Endothelial cell of umbilical vein (primary cell): ENCODE measurements around the gene UBAP2L. TPM values are rescaled to one million over a fixed set of nuclear protein-coding genes. Genes with fewer than 3 reads are reported as not detected.
A peak's percentile ranks its signal among the peaks of the same experiment; 100 is the strongest.

Experiments used
- BruUV-seq: library from RNA; stranded (reverse); fragments of 400-500 nt; replicated peaks from 2 replicates; lab custom pipeline; 2021; lab: Mats Ljungman, UMichigan
- CTCF ChIA-PET: fragments of 300-600, 350-600 bp; sonication (Branson Sonifier 250); formaldehyde crosslinking; loops from one replicate; lab custom pipeline; 2021; ENCODE audit warnings: antibody characterized with exemption, inconsistent platforms; lab: Charles Lee
- POLR2A ChIA-PET: fragments of 300-600, 350-600 bp; sonication (Branson Sonifier 250); formaldehyde crosslinking; loops from one replicate; lab custom pipeline; 2021; ENCODE audit warnings: antibody characterized with exemption, inconsistent platforms; lab: Charles Lee
- DNase-seq: peaks from one replicate; pipeline ENCODE4 v3.0.0-alpha.2; 2011; ENCODE audit warnings: low read depth, low spot score
- FAIRE-seq: peaks from 2 replicates; lab custom pipeline; 2011; peaks lifted over from hg19 to GRCh38; lab: Jason Lieb, UNC
- H2AFZ ChIP-seq: 2 replicates; pipeline ENCODE4 v1.6.0; 2012; ENCODE audit warnings: low read depth, low read length, control low read depth, inconsistent platforms
- H3K27ac ChIP-seq: 2 replicates; pipeline ENCODE4 v1.5.1; 2011; ENCODE audit warnings: low read depth, mild to moderate bottlenecking, control low read depth, low read length, moderate library complexity; ENCODE audit not compliant: insufficient read depth
- H3K27me3 ChIP-seq, 2 experiments: 2 replicates each; pipeline versions ENCODE4 v1.6.0 to v1.6.1; 2011; ENCODE audit warnings: low read length in 2 of 2, mixed read lengths in 1 of 2; ENCODE audit not compliant: control insufficient read depth in 2 of 2, insufficient read depth in 2 of 2
- H3K36me3 ChIP-seq, 2 experiments: 2 replicates in 1 of 2; 3 replicates in 1 of 2; pipeline ENCODE4 v1.5.1; 2011; ENCODE audit warnings: low read length in 2 of 2, mild to moderate bottlenecking in 1 of 2, moderate library complexity in 1 of 2; ENCODE audit not compliant: control insufficient read depth in 2 of 2, insufficient read depth in 2 of 2; ENCODE audit errors: extremely low read depth in 1 of 2
- H3K4me1 ChIP-seq: 3 replicates; pipeline ENCODE4 v1.5.1; 2011; ENCODE audit warnings: mild to moderate bottlenecking, low read length; ENCODE audit not compliant: control insufficient read depth, insufficient read depth; ENCODE audit errors: extremely low read depth
- H3K4me2 ChIP-seq: 2 replicates; pipeline ENCODE4 v1.6.1; 2011; ENCODE audit warnings: low read length, control low read depth, mixed read lengths; ENCODE audit not compliant: insufficient read depth
- H3K4me3 ChIP-seq, 3 experiments: fragments of 200-600 bp in 1 of 3; sonication (generic), shearing (Covaris generic) in 1 of 3; replicated peaks in 1 of 3; 2 replicates each; pipeline ENCODE4 v1.5.1; 2011 to 2016; ENCODE audit warnings: control low read depth in 3 of 3, low read length in 3 of 3, mild to moderate bottlenecking in 2 of 3, inconsistent platforms in 1 of 3, low read depth in 1 of 3, moderate library complexity in 1 of 3; ENCODE audit not compliant: insufficient read depth in 1 of 3
- H3K79me2 ChIP-seq: 2 replicates; pipeline ENCODE4 v1.6.0; 2012; ENCODE audit warnings: low read length, inconsistent platforms; ENCODE audit not compliant: control insufficient read depth, insufficient read depth
- H3K9ac ChIP-seq: replicated peaks from 2 replicates; pipeline ENCODE3; 2011; ENCODE audit warnings: low read length, control low read depth; ENCODE audit not compliant: insufficient read depth; ENCODE audit errors: extremely low read depth
- H3K9me1 ChIP-seq: replicated peaks from 3 replicates; pipeline ENCODE4 v1.6.0; 2011; ENCODE audit warnings: mild to moderate bottlenecking, low read length; ENCODE audit not compliant: control insufficient read depth, insufficient read depth; ENCODE audit errors: extremely low read depth
- H3K9me3 ChIP-seq: replicated peaks from 2 replicates; pipeline ENCODE4 v1.5.1; 2012; ENCODE audit warnings: low read length, inconsistent platforms; ENCODE audit not compliant: control insufficient read depth, insufficient read depth
- H4K20me1 ChIP-seq: replicated peaks from 2 replicates; pipeline ENCODE3; 2011; ENCODE audit warnings: mild to moderate bottlenecking, low read length; ENCODE audit not compliant: control insufficient read depth, insufficient read depth; ENCODE audit errors: extremely low read depth
- CTCF ChIP-seq, 2 donors: IDR thresholded peaks; 1 replicate in 1 of 2; 2 replicates in 1 of 2; pipeline ENCODE4 v1.5.1; 2011; ENCODE audit warnings: low read length in 2 of 2, mild to moderate bottlenecking in 2 of 2, moderate library complexity in 2 of 2, control low read depth in 1 of 2, inconsistent platforms in 1 of 2, low read depth in 1 of 2; ENCODE audit not compliant: insufficient read depth in 1 of 2; ENCODE audit errors: extremely low read depth in 1 of 2
- EZH2 ChIP-seq: IDR thresholded peaks from 2 replicates; pipeline ENCODE4 v1.6.1; 2012; ENCODE audit warnings: borderline replicate concordance, low read depth, mild to moderate bottlenecking, moderate library complexity, low read length, inconsistent platforms; ENCODE audit not compliant: severe bottlenecking
- FOS ChIP-seq: IDR thresholded peaks from 2 replicates; pipeline ENCODE4 v1.6.1; 2011; ENCODE audit warnings: mild to moderate bottlenecking, low read length, moderate library complexity, borderline replicate concordance; ENCODE audit not compliant: insufficient read depth
- GATA2 ChIP-seq: IDR thresholded peaks from 2 replicates; pipeline ENCODE4 v1.7.0; 2011; ENCODE audit warnings: low read depth, mild to moderate bottlenecking, moderate library complexity, mixed read lengths, low read length; ENCODE audit not compliant: insufficient read length, insufficient read depth
- JUN ChIP-seq: IDR thresholded peaks from 2 replicates; pipeline ENCODE4 v1.6.1; 2011; ENCODE audit warnings: borderline replicate concordance, low read depth; ENCODE audit not compliant: insufficient read length, insufficient read depth
- MAX ChIP-seq: IDR thresholded peaks from 2 replicates; pipeline ENCODE4 v1.6.1; 2011; ENCODE audit not compliant: insufficient read depth, insufficient read length
- MYC ChIP-seq: IDR thresholded peaks from one replicate; pipeline ENCODE4 v1.6.1; 2011; ENCODE audit warnings: mild to moderate bottlenecking, low read depth, low read length
- POLR2A ChIP-seq: IDR thresholded peaks from 2 replicates; pipeline ENCODE4 v1.6.1; 2012; ENCODE audit warnings: low read depth, mild to moderate bottlenecking, control low read depth, low read length
- POLR2AphosphoS5 ChIP-seq: IDR thresholded peaks from 2 replicates; pipeline ENCODE4 v1.6.1; 2012; ENCODE audit warnings: low read depth, mild to moderate bottlenecking, control low read depth, low read length, moderate library complexity; ENCODE audit not compliant: insufficient read depth
- dilution Hi-C: fragments of 300-500 bp; cut with MboI; formaldehyde crosslinking; loops from one replicate; pipeline ENCODE4 v1.15.0; 2019; ENCODE audit warnings: low sequenced_read_pairs; ENCODE audit not compliant: extremely low pct_ligation_motif_present
- intact Hi-C: fragments of 100-400 bp; cut with micrococcal nuclease; formaldehyde crosslinking; loops from one replicate; pipeline ENCODE4 v1.10.0; 2022
- polyA plus RNA-seq, 4 experiments: library from polyadenylated mRNA; depleted of rRNA in 3 of 4; stranded (reverse) in 3 of 4; unstranded in 1 of 4; fragments of >200 nt; gene quantifications; 2 replicates each; pipeline versions ENCODE4 v1.2.1 to v1.2.3, GENCODE V29; 2011 to 2012; ENCODE audit warnings: missing spikeins in 1 of 4
- total RNA-seq: library from RNA; stranded (reverse); gene quantifications from 2 replicates; pipeline ENCODE4 v1.2.3, GENCODE V29; 2021

UBAP2L gene
- total and polyA plus RNA-seq, 2 donors (not counting 3 experiments of a cell fraction or from before 2014, with no cell fraction given) = 229 to 280 TPM

GRCh38 chr1:154176337-154176736, 44.4 kb upstream of the UBAP2L start:
- Histone ChIP-seq H3K9me1 (no peaks in the 10 kb centered on the region), H3K36me3 (peaks cover 28 to 39% of the 10 kb centered on the region in 2 experiments), H3K27ac (no peak overlapping the region), H3K9me3 (no peaks in the 10 kb centered on the region), H3K4me3 (no peak overlapping the region), H3K79me2 (peaks cover 95% of the 10 kb centered on the region), H3K4me1 (peaks cover 49% of the 10 kb centered on the region), H3K9ac (no peak overlapping the region), H3K27me3 (no peaks in the 10 kb centered on the region), H4K20me1 (peaks cover 10% of the 10 kb centered on the region), H3K4me2 (no peak overlapping the region), H2AFZ (no peak overlapping the region)
- no TSS peak for BruUV-seq
- POLR2A ChIA-PET = interaction anchor here (0.6 to 1.2 kb wide), 4 partner anchors 11 to 392 kb away, joined by 3 to 6 read pairs (median 4); no protein-coding TSS in a partner anchor
- DNase-seq (peak; percentile 86), FAIRE-seq (peak; percentile 98)
- TF ChIP-seq CTCF (IDR thresholded peaks at IDR 0.05; ENCODE audit: extremely low read depth in 1 of 2, insufficient read depth in 1 of 2, low read depth in 1 of 2, low read length in 2 of 2) (no peak), MAX (no peak), EZH2 (no peak), POLR2AphosphoS5 (no peak), GATA2 (no peak), JUN (no peak), MYC (no peak), FOS (no peak), POLR2A (no peak)
- intact Hi-C loops (no loop called here), dilution Hi-C loops (no loop called here)
- CTCF ChIA-PET = interaction anchor here (1.2 to 2.4 kb wide), 4 partner anchors 14 to 158 kb away, joined by 3 to 8 read pairs (median 5); no protein-coding TSS in a partner anchor
